ENCODE data around the gene PLBD2.

Gene PLBD2

DNA sequence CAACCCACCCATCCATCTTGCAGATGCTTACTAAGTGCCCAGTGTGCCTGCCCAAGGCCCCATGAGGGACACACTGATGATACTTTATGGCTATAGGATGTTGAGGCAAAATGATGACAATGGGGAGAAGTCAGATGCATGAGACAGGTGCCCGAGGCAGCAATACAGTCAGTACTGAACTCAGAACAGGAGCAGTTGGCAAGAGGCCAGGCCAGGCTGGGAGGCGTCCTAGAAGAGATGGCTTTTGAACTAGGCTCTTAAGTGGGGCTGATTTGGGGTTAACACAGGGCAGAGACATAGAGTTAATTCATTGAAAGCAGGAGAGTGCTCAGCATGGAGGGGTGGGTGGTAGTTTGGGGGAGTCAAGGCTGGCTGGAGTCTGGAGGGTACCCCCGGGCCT lies 15.6 kb downstream of the PLBD2 start:
- H4K20me1 ChIP-seq (ENCODE audit: low read depth, low read length) = no peaks in the 10 kb centered on the region
- H2AFZ ChIP-seq (ENCODE audit: low read depth, low read length, severe bottlenecking) = no peak overlapping the region
- H3K9ac ChIP-seq (ENCODE audit: low read length) = no peak overlapping the region
- H3K9me2 ChIP-seq (replicated peaks; ENCODE audit: insufficient read depth, low read length) = no peaks in the 10 kb centered on the region
- H3K4me2 ChIP-seq (ENCODE audit: low read depth, low read length, poor library complexity, severe bottlenecking) = no peak overlapping the region
- H3F3A ChIP-seq (ENCODE audit: insufficient read depth) = no peaks in the 10 kb centered on the region
- no peak overlapping the region for H3K27ac ChIP-seq (ENCODE audit: low read depth, low read length)
- no peaks in the 10 kb centered on the region for H3K36me3 ChIP-seq (ENCODE audit: low read length)
- H3K27me3 ChIP-seq (ENCODE audit: low read length) = no peaks in the 10 kb centered on the region
- H3K9me3 ChIP-seq (ENCODE audit: insufficient read depth, low read length) = no peaks in the 10 kb centered on the region
- TF ChIP-seq, protein P1, sequence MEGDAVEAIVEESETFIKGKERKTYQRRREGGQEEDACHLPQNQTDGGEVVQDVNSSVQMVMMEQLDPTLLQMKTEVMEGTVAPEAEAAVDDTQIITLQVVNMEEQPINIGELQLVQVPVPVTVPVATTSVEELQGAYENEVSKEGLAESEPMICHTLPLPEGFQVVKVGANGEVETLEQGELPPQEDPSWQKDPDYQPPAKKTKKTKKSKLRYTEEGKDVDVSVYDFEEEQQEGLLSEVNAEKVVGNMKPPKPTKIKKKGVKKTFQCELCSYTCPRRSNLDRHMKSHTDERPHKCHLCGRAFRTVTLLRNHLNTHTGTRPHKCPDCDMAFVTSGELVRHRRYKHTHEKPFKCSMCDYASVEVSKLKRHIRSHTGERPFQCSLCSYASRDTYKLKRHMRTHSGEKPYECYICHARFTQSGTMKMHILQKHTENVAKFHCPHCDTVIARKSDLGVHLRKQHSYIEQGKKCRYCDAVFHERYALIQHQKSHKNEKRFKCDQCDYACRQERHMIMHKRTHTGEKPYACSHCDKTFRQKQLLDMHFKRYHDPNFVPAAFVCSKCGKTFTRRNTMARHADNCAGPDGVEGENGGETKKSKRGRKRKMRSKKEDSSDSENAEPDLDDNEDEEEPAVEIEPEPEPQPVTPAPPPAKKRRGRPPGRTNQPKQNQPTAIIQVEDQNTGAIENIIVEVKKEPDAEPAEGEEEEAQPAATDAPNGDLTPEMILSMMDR (IDR thresholded peaks at IDR 0.05; ENCODE audit: insufficient read depth, low read length, poor library complexity, severe bottlenecking) = no peak
- no peak for TF ChIP-seq EZH2phosphoT487 (conservative IDR thresholded peaks at IDR 0.05; ENCODE audit: low read length)
- H3K79me2 ChIP-seq (ENCODE audit: insufficient read depth, low read length) = no peaks in the 10 kb centered on the region
- H3K4me3 ChIP-seq (ENCODE audit: insufficient read depth, low read length, poor library complexity, severe bottlenecking) = no peak overlapping the region

DNA sequence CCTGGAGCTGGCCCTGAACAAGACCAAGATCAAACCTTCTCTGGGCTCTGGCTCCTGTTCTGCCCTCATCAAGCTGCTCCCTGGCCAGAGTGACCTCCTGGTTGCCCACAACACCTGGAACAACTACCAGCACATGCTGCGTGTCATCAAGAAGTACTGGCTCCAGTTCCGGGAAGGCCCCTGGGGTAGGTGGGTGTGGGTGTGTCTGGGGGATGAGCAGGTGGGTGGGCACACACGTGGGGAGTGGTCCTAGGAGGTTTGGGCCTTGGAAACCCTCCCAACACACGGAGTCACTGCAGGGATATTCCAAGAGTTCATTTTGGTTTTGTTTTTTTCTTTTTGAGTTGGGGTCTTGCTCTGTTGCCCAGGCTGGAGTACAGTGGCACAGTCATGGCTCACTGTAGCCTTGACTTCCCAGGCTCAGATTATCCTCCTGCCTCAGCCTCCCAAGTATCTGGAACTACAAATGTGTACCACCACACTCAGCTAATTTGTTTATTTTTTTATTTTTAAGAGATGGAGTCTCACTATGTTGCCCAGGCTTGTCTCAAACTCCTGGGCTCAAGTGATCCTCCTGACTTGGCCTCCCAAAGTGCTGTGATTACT lies 16.5 kb downstream of the PLBD2 start:
- no peaks in the 10 kb centered on the region for H3K36me3 ChIP-seq (ENCODE audit: low read length)
- H3K9me3 ChIP-seq (ENCODE audit: insufficient read depth, low read length) = no peaks in the 10 kb centered on the region
- no peak overlapping the region for H3K4me2 ChIP-seq (ENCODE audit: low read depth, low read length, poor library complexity, severe bottlenecking)
- H3K27me3 ChIP-seq (ENCODE audit: low read length) = no peaks in the 10 kb centered on the region
- no peaks in the 10 kb centered on the region for H4K20me1 ChIP-seq (ENCODE audit: low read depth, low read length)
- TF ChIP-seq, protein P1 (IDR thresholded peaks at IDR 0.05; ENCODE audit: insufficient read depth, low read length, poor library complexity, severe bottlenecking) = no peak
- TF ChIP-seq EZH2phosphoT487 (conservative IDR thresholded peaks at IDR 0.05; ENCODE audit: low read length) = no peak
- H3F3A ChIP-seq (ENCODE audit: insufficient read depth) = no peaks in the 10 kb centered on the region
- no peak overlapping the region for H2AFZ ChIP-seq (ENCODE audit: low read depth, low read length, severe bottlenecking)
- no peaks in the 10 kb centered on the region for H3K9me2 ChIP-seq (replicated peaks; ENCODE audit: insufficient read depth, low read length)
- no peak overlapping the region for H3K9ac ChIP-seq (ENCODE audit: low read length)
- no peaks in the 10 kb centered on the region for H3K79me2 ChIP-seq (ENCODE audit: insufficient read depth, low read length)
- H3K27ac ChIP-seq (ENCODE audit: low read depth, low read length) = no peak overlapping the region
- H3K4me3 ChIP-seq (ENCODE audit: insufficient read depth, low read length, poor library complexity, severe bottlenecking) = no peak overlapping the region

DNA sequence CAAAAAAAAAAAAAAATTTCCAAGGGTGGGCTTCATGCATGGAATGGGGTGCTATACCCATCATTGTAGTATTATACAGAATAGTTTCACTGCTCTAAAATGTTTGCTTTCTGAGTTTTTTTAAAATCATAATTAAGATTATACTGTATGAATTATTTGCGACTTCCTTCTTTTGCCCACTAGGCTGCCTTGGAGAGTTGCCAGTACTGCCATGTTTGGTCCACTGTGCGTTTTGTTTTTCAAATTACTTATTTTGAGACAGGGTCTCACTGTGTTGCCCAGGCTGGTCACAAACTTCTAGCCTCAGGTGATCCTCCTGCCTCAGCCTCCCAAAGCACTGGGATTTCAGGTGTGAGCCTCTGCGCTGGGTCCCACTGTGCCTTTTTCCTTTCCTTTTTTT lies 19.9 kb downstream of the PLBD2 start:
- Histone ChIP-seq H3K9me2 (replicated peaks; ENCODE audit: insufficient read depth, low read length) (no peaks in the 10 kb centered on the region), H3K36me3 (ENCODE audit: low read length) (no peaks in the 10 kb centered on the region), H3K9ac (ENCODE audit: low read length) (no peak overlapping the region), H3K27me3 (ENCODE audit: low read length) (no peaks in the 10 kb centered on the region), H3K4me2 (ENCODE audit: low read depth, low read length, poor library complexity, severe bottlenecking) (no peak overlapping the region), H3K4me3 (ENCODE audit: insufficient read depth, low read length, poor library complexity, severe bottlenecking) (no peak overlapping the region), H3K79me2 (ENCODE audit: insufficient read depth, low read length) (no peaks in the 10 kb centered on the region), H3K9me3 (ENCODE audit: insufficient read depth, low read length) (no peaks in the 10 kb centered on the region), H3K27ac (ENCODE audit: low read depth, low read length) (no peak overlapping the region), H4K20me1 (ENCODE audit: low read depth, low read length) (no peaks in the 10 kb centered on the region), H2AFZ (ENCODE audit: low read depth, low read length, severe bottlenecking) (no peak overlapping the region), H3F3A (ENCODE audit: insufficient read depth) (no peaks in the 10 kb centered on the region)
- no peak for TF ChIP-seq EZH2phosphoT487 (conservative IDR thresholded peaks at IDR 0.05; ENCODE audit: low read length)
- TF ChIP-seq, protein P1 (IDR thresholded peaks at IDR 0.05; ENCODE audit: insufficient read depth, low read length, poor library complexity, severe bottlenecking) = no peak
